Stimulated activated CD4-positive, alpha-beta T cell treated with anti-CD3 and anti-CD28 coated beads, Interleukin-1b, Interleukin-23, amount 100 ng/mL, for 1 hour (primary cell): ENCODE results near the gene NPS.
A peak's percentile ranks its signal among the peaks of the same experiment; 100 is the strongest.

Experiments used
- DNase-seq, 2 donors: peaks; one replicate each; pipeline ENCODE4 v3.0.0-alpha.2; 2020; ENCODE audit warnings: low read depth in 2 of 2

The NPS gene

DNA sequence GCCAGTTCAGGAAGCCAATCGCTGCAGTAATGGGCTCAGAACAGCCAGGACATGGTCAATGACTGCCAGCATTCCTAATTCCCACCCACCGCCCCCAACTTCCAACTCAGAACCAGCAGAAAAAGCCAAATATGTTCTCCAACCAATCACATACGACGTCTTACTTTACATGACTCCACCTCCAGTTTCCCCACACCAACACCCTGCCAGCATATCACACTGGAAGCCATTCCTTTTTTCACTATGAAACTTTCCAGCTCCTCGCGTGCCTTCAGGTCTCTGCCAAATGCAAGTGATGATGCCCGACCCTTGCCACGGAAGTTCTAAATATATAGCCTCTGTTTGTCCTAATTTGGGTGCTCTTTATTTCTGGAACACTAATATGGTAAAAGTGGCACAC, 12.5 kb downstream of the NPS start:
- DNase-seq = no peak

DNA sequence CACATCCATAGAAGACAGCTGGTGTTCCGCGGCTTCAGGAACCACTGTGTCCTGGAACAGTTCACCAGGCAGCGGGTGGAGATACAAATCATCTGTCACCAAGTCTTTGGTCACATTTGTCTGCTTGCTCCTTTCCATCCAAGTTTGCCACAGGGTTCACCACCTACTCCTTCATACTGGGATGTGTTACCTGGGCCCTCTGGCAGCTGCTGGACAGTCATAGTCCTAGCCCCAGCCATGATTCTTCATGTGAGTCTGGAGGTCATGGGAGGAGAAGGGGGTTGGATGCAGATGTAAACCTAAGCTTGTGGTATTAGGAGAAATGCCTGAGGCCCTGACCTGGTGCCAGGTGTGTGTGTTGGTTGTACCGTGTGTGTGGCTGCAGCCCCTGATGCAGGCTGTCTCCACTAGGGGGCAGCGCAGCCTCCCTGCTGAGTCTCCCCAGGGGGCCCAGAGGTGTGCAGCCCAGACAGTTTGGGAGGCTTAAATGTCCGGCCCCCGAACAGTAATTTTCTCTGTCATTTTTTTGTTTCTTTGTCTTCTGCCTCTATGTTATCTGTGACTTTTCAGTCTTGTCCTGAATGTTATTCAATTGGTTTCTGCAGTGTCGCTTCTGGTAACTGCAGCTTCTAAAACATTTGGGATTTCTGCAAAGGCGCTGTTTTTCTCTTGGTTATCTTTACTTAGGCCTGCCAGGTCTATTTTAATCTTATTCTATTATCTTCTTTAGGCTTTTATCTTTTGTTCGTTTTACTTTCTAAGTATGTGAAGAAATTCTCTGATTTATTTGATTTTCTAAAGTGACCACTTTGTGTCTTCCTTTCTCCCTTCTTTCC, 14.8 kb downstream of the NPS start:
- DNase-seq = peak in 1 of 2 donors; percentile 3

DNA sequence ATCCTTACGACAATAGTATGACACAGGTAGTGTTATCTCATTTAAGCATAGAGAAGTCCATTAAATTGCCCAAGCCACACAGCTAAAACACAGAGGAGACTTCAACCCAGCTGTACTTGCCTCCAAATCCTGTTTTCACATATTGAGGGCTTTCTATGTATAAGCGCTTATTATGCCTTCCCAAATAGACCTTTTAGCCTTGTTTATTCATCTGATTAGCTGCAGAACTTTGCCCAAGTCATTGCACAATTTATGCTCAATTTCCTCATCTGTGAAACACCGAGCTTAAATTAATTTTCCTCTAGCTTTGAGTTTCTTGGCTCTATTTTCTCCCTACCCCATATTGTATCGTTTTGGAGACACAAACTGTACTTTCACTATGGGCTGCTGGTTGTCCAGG, 15.5 kb downstream of the NPS start:
- DNase-seq = no peak

DNA sequence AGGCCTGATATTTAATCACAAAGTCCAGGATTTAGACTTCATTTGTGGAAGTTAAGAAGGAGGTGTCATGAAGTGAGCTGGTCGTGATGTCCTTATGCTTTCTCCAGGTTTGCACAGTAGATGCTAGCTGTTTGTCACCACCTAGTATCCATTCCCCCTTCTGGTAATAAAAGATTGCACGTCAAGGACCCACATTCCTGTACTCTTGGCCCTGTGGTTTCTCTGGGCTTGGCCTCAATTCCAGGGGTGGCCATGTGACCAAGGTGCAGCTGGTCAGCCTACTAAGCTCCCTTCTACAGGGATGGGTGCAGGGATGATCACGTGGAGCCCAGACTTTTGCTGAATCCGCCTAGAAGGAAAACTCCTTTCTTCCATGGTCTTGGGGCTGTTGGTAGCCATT, 16.5 kb downstream of the NPS start:
- DNase-seq = no peak

DNA sequence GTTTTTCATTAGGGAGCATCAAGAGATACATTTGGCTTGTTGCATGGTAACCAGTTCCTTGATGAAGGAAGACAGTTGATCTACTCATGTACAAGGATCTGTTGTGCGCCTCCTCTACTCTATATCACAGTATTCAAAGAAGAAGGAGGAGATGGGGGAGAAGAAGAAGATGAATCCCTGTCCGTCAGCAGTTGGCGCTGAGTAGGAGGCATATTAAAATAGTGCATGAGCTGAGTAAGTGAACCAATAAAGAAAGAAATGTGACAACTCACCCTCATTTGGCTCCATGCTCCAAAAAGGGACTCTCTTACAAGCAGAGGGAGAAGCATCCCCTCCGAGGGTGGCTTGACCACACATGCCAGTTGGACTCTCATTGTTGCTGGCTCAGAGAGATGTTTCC, 20.1 kb downstream of the NPS start:
- DNase-seq = no peak

DNA sequence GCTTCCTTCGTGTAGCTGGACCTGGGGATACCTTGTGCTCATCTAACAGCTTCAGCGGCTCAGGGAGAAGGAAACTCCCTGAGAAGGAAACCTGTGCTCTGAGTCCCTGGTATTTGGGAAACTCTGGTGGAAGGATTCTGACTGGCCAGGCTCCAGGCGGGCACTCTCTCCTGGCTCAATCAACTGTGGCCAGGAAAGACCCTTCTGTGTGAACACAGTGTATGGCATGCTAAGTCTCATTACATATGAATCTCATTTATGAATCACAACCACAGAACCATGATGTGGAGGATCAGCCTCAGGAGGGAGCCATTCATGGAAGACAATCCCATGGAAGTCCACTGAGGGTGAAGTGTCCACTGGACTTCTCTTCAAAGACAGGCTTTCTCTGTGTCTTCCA, 20.9 kb downstream of the NPS start:
- DNase-seq = no peak

DNA sequence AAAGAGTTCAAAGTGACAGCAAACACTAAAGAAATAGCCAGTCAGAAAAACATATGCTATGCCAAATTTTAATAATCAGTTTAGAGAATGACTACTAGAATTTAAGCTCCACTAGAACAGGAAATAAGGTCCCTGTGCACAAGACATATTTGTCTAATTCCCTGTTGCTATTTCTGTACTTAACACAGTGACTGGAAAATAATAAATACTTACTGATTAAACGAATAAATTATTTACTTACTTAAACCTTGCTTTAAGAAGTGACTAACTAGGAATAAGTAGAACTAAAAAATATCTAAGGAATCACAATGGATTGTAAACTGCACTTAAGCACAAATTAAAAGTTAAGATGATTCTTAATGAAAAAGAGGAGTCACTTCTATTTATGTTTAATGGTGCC, 22.3 kb downstream of the NPS start:
- no peak for DNase-seq

DNA sequence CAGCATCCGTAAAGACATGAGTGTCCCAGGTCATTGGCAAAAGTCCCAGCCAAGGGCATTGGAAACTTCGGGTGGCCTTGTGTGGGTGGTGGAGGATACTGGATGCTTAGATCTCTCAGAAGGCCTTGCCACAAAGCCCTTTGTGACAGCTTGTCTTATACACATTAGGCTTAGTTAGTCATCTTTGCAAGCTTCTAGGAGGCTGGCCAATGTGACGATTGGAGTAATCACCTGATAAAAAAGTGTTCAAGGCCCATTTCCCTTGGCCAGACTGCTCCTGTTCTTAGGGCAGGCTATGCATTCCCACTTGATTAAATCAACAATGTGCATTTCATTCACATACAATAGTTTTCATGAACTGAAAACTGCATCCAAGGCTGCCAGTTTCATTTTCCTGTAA, 26.9 kb downstream of the NPS start:
- DNase-seq = no peak

DNA sequence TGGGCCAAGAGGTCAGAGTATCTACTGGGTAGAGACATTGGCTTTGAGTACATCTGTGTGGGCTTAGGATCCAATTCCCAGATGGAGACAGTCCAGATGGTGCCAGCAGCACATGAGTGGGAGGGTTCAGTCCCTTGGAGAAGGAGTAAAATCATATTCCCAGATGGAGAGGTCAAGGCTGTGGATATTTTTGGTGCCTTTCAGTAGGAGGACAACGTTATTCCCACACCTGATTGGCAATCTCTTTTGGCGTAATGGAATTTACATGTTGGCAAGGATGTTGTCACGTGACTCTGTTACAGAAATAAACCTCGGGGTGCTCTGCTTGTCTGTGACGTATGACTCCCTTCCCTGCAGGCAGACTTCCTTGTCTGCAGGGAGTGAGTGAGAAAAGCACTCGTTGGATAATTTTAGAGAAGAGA, 27.6 kb downstream of the NPS start:
- no peak for DNase-seq

DNA sequence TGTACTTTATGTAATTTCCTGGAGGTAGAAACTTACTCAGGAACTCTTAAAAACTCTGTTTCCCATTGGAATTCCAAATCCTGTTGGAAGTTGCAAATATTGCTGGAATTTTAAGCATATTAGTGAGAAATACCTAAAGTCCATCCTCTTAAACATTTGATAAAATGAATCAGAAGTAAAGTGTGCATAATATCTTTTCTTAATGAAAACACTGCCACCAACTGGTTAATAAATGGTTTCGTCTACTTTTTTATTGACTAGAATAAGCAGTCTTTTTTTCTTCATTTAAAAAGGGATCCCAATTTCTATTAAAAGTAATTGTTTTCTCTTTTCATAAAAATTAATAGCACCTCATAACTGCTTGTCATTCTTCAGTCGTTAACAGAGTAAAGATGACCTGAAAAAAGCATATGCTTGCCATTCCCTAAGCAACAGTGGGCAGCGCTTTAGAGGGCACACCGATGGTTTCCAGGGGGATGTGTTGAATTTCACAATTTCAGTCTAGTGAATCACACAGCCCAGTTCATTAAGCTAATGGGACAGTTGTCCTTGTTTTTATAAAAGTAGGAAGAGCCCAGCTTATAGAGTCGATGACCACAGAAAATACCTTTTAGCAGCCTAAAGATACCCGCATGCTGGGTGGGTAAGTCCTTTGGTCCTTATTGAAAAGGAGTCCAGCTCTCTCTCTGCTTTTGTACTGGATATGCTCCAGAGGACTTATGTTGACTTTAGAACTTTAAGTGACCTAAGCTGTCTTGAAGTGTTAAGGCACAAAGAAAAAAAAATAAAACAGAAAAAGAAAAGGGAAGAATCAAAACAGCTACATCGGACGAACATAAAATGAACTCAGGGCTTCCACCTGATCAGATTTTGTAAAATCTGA, 28.5 kb downstream of the NPS start:
- DNase-seq = no peak

DNA sequence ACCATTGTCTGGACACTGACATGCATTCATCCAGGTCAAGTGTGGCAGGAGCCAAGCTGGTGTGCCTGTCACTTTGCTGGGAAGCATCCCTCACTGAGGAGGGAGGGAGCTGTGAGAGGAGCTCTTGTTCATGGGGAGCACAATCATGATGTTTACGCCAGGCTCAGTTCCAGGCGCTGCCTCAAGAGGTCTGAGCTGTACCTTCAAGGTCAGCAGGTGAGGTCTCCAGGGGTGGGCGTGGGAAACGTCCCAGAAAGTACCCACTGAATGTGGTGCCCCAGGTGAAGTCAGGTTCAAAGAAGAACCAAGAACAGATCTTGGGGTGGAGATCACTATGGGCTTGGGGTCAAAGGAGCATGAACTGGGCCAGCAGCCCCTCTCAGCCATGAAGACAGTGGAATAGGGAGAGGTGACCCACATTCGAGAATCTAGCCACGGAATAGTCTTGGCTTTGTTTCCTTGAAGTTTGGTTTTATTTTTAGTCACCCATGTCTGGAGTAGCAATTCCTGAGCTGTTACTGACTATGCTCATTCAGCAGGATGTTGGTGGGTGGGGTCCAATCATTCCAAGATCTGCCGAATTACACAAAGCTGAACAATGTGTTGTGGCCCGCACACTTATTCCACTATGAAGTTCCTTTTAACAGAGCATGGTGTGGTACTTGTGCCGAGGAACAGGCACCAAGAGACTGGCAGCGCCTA, 29.3 kb downstream of the NPS start:
- DNase-seq = no peak

DNA sequence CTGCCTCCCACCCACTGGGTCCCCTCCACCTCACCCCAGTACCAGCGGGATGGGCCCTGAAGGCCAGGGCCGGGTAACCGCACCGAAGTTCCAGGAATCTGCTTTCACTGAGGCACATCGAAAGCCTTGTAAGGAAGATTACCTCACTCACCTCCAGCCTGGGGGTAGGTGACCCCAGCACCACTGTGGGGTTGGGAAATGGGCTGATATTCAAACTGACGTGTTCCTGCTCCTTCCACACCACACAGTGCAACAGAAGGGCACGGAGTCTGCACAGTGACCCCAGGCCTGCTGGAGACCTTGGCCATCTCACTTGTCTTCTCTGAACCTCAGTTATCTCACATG, 29.8 kb downstream of the NPS start:
- DNase-seq = no peak

DNA sequence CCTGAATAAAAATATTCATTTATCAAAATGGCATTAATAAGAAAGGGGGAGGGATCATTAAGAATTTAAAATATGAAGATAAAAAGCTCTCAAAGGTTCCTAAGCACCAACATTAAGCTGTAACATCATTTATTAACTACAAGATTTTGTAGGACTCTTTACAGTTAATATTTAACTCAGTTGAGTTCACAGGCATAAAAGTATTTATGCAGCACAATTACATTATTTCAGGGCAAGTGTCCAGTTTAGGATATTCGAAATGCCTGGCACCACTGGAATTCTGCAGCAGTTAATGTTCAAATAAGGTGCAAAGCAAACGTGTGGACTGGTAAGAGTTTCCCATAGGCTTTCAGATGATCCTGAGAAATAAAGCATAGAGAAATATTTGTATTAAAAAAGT, 30.5 kb downstream of the NPS start:
- no peak for DNase-seq

DNA sequence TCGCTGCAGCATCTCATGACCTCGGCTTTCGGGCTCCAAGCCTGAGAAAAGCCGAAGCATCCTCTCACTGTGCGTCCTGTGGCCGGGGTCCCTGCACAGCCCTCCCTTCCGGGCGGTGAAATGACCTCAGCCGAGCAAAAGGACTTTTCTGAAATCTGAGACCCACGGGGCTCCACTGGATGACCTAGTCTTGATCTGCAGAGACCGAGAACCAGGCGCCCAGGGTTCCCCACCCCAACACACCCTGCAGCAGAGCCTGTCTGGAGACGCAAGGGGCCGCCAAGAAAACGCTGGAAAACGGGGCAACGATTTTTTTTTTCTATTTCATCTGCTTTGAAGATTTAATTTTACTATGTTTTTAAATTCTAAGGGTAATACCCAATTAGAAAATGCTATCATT, 31.7 kb downstream of the NPS start:
- no peak for DNase-seq

DNA sequence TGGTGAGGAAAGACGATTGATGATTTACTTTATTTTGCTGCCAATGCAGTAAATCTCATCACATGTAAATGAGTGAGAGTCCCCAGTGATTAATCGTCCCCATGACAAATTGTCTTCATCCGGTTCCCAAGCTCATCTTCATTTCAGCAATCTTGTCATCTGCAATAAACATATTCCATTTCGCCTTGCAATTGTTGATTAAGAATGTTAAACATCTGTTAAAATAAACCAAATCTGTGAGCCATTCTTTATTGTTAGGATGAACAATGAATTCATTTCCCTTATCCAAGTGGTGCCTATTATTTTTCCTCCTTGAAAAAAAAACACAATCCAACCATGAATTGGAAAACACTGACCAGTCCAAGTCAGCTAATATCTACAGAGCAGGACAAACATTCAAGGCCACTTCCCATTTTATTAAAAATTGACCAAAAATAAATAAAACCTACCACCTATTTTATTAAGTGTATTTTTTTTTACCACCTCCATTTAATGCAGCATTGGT, 36.5 kb downstream of the NPS start:
- no peak for DNase-seq

DNA sequence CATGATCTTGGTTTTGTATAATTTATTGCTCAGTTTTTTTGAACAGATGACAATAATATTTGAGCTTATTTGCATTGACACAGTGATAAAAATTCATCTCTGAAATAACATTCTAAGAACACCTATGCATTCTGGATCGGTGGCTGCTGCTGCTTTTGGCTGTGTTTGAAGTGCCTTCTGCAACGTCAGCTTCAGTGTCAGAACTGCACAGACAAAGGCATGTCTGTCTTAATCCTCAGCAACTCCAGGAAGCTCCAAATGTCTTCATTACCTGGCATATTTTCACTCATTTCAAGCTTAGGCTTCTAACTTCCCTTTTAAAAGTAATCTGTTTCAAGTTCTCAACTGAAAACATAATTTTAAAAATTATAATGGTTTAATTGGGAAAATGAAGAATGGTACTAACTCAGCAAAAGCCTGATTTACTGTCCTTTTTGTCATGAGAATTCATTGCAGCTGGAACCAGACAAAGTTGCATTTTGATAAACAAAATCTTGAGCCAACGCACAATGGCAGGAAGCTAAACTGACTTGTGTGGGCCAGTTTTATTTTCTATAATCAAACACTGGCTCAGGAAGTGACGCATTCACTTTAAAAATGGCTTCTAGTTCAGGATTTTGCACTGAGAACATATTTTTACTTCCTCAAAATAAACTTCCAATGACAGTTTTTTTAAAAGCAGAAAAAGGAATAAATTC, 38.7 kb downstream of the NPS start:
- no peak for DNase-seq

DNA sequence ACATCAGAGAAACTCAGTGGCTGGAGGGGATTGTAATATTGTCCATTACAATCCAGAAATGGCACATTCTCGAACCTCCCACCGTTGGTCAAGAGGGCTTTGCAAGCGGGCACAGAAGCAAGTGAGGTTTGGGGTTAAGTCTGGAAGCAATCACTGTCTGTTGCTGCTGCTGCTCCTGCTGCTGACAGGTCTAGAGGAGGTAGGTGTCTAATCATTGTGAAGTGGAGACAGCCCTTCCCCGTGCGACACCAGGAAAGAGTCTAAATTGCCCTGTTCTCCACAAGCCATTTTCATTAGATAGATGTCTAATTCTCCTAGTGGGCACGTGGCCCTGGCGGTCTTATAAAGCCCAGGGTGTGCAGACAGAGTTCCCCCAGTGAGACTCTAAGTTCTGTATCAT, 43.5 kb downstream of the NPS start:
- no peak for DNase-seq

DNA sequence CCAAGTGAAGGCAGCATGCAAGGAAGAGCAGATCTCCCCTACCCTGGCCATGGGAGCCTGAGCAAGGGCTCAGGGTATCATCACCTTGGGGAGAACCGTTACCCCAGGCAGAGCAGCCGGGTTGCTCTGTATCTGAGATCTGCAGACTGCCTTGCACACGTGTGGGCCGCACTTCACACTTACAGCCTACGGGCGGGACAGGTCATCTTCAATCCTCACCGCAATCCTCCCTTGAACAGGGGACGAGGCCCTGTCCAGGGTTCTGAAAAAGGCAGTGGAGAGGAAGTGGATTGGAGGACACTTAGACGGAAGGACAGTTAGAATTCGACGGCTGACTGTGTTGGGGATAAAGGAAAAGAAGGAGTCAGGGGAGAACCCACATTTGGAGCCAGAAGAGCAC, 51.4 kb downstream of the NPS start:
- no peak for DNase-seq
